Measurements from ENCODE around the gene AACS.

Gene AACS

DNA sequence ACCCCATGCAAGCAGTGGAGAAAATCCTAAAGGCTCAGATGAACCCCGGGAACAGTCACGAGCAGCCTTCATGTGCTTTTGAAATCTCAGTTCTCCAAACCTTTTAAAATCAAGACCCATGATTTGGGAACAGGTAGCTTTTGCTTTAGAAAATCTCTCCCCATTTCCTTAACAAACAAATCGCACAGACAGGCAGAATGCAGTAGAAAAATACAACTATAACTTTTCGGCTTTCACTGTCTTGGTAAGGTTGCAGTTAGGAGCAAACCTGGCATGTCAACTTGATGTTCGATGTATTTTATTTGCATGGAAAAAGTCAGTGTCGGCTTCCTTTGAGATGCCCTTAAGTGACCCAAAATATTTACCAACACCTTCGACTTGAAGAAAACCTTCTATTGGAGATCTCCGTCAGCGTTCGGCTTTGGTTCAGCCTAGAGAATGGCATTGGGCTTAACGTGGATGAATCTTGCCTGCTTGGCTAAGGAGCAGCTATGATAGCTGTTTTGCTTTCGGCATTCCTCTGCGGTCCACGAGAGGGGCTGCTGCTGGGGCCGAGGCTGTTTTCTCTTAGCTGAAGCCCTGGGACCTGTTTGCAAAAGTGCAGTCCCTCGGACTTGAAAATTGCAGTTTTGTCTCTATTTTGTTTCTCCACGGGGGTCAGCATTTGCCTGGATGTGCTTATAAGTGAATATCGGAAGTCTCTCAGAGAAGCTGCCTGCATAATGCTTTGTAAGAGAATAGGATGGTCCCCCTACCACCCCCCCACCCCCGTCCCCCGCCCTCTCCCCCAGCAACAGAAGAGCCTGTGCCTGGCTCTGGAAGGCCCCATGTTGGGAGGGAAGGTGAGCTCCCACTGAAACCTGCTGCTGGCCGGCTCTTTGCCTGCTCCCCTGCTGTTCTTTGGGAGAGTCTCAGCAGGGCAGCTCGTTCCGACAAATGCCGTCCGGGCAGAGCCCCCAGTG lies 122.8 kb downstream of the AACS start:
- no peak for DNase-seq

DNA sequence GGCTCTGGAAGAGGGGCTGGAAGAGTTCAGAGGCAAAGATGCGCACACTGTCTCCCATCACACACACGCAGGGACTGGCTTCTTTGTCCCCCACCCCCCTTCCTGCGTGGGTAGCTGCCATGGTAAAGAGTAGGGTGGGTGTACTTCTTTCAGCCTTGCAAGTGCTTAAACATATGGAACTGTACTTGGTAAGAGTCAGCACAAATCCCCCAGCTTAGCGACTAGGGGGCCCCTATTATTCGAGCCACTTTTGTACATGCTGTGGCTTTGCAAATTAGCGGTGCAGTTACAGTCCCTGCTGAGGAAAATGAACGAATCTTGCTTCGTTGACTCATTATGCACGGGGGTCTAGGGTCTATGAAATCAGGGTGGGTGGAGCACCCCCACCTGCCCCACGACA lies 123.8 kb downstream of the AACS start:
- DNase-seq: no peak

DNA sequence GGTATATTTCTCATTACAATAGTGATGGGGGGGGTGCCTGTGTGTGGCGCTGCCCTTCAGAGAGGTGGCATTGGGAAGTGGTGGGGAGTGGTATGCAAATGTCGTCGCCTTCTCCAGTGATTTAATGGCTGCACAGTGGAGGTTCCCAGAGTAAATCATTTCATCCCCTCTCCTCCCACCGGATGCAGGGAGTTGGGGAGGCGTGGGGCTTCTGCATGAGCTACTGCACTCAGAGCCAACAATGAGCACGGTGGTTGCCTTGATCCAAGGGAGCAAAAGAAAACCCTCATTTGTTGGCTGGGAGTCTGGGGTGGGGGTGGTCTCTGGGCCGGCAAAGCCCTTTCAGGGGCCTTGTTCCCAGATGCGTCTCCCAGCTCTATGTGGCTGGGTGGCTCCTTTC lies 124.3 kb downstream of the AACS start:
- no peak for DNase-seq

DNA sequence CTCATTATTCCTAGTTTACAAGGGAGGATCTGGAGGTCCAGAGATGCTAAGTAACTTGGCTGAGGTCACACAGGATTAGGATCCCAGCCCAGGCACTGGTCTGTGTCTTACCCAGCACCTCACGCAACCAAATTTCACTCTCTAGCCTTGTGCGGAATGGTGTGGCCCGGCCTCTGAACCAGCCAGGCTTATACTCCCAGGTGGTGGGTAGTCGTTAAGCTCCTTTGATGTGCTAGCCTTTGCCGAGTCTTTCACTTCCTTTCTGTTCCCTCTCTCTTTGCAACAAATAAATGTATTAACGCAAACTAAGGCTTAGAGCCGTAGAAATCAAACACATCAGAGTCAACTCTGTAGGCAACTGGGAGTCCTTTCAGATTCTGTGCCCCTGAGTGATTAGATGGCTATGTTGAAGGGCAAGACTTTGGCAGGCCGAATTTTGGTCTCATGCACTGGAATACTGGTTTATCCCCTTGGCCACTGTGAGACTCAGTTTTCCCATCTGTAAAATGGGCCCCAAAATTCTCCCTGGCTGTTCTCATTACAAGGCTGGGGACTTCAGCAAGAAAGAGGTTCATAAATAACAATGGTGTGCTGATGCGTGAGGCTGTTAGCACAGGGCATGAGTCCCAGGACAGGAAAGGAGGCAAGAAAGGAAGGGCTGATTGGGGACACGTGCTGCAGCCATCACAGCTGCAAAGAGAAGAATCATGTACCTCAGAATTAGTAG lies 126.3 kb downstream of the AACS start:
- no peak for DNase-seq

DNA sequence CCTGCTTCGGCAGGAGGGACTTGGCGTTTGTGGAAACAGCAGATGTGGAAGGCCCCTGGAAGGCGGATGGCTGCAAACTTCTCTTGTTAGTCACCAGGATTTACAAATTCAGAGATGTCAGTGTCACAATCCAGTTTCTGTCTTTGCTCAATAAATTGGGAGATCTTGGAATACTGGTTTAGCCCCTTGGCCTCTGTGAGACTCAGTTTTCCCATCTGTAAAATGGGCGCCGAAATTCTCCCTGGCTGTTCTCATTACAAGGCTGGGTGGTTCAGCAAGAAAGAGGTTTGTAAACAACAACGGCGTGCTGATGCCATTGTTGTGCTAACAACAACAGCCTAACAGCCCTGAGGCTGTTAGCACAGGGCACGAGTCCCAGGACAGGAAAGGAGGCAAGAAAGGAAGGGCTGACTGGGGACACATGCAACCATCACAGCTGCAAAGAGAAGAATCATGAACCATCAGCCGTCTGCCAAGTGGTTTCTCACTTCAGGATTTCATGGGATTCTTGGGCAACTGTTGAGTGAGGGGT lies 127.5 kb downstream of the AACS start:
- no peak for DNase-seq

Data from NCI-H1092 (cell line).